HCT116 (cell line): Measurements from ENCODE around the gene ERICH3. TPM values are rescaled to one million over a fixed set of nuclear protein-coding genes. Genes with fewer than 3 reads are reported as not detected.

ENCODE experiments used
- ATAC-seq: fragments of 200-7000 bp; cut with Tn5 transposase; 2 replicates; pipeline ENCODE4 v1.9.1; 2020; ENCODE audit warnings: mild to moderate bottlenecking, moderate library complexity
- BruUV-seq: library from RNA; stranded (reverse); fragments of 400-500 nt; replicated peaks from 2 replicates; lab custom pipeline; 2021; lab: Mats Ljungman, UMichigan
- CTCF ChIA-PET: fragments of 300-600 bp; sonication (Branson Sonifier 250); formaldehyde crosslinking; loops from one replicate; lab custom pipeline; 2021; ENCODE audit warnings: antibody characterized with exemption; lab: Charles Lee
- POLR2A ChIA-PET: fragments of 300-600, 350-600 bp; sonication (Branson Sonifier 250); formaldehyde crosslinking; loops from one replicate; lab custom pipeline; 2021; ENCODE audit warnings: antibody characterized with exemption; lab: Charles Lee
- RAD21 ChIA-PET, 2 experiments: fragments of 300-600 bp; sonication (Branson Sonifier 250); formaldehyde crosslinking; loops; one replicate each; lab custom pipeline; 2023; ENCODE audit warnings: low total read pairs in 2 of 2; ENCODE audit not compliant: uncharacterized antibody in 2 of 2, unreplicated experiment in 2 of 2, low non-redundant PET in 1 of 2; lab: Charles Lee
- DNase-seq: peaks from one replicate; pipeline ENCODE4 v3.0.0-alpha.2; 2010; ENCODE audit warnings: low read depth, low spot score
- H2AFZ ChIP-seq: fragments of 200-600 bp; shearing (Covaris generic), sonication (generic); 2 replicates; pipeline ENCODE4 v1.6.1; 2017; ENCODE audit warnings: low read depth, mixed run types, mixed read lengths, antibody characterized with exemption, low read length; ENCODE audit not compliant: poor library complexity, severe bottlenecking
- H3K27ac ChIP-seq: 2 replicates; pipeline ENCODE4 v1.5.1; 2012; ENCODE audit warnings: low read depth, low read length
- H3K27me3 ChIP-seq: fragments of 200-600 bp; sonication (generic); 2 replicates; pipeline ENCODE4 v1.6.1; 2016; ENCODE audit warnings: mixed run types, low read length, mixed read lengths; ENCODE audit not compliant: insufficient read depth
- H3K36me3 ChIP-seq, 2 experiments: fragments of 200-500 bp in 1 of 2; fragments of 200-600 bp in 1 of 2; sonication (Bioruptor generic) in 1 of 2; sonication (generic) in 1 of 2; 2 replicates each; pipeline versions ENCODE4 v1.5.1 to v1.6.1; 2014 to 2016; ENCODE audit warnings: low read length in 2 of 2, inconsistent platforms in 1 of 2, mixed read lengths in 1 of 2, mixed run types in 1 of 2; ENCODE audit not compliant: insufficient read depth in 2 of 2, control insufficient read depth in 1 of 2
- H3K4me1 ChIP-seq, 2 experiments: fragments of 200-600 bp in 1 of 2; sonication (generic) in 1 of 2; 2 replicates each; pipeline versions ENCODE4 v1.5.1 to v1.6.1; 2012 to 2017; ENCODE audit warnings: low read length in 2 of 2, inconsistent platforms in 1 of 2, mild to moderate bottlenecking in 1 of 2, mixed read lengths in 1 of 2, mixed run types in 1 of 2, moderate library complexity in 1 of 2; ENCODE audit not compliant: insufficient read depth in 2 of 2, control insufficient read depth in 1 of 2
- H3K4me2 ChIP-seq: fragments of 200-600 bp; sonication (generic); 2 replicates; pipeline ENCODE4 v1.6.1; 2017; ENCODE audit warnings: mixed run types, low read length, mixed read lengths
- H3K4me3 ChIP-seq, 2 experiments: fragments of 200-600 bp in 1 of 2; sonication (generic) in 1 of 2; replicated peaks in 1 of 2; 2 replicates each; pipeline ENCODE4 v1.5.1; 2011 to 2016; ENCODE audit warnings: low read length in 2 of 2, control low read depth in 1 of 2, low read depth in 1 of 2, mild to moderate bottlenecking in 1 of 2, mixed read lengths in 1 of 2, mixed run types in 1 of 2
- H3K79me2 ChIP-seq: fragments of 200-600 bp; sonication (generic); 2 replicates; pipeline ENCODE4 v1.6.1; 2017; ENCODE audit warnings: mild to moderate bottlenecking, mixed run types, low read length, moderate library complexity, mixed read lengths; ENCODE audit not compliant: insufficient read depth
- H3K9ac ChIP-seq: fragments of 200-600 bp; sonication (generic); 2 replicates; pipeline ENCODE4 v1.6.1; 2016; ENCODE audit warnings: low read length, mixed read lengths
- H3K9me2 ChIP-seq: fragments of 200-600 bp; sonication (generic), shearing (Covaris generic); 2 replicates; pipeline ENCODE4 v1.6.1; 2017; ENCODE audit warnings: mixed run types, mild to moderate bottlenecking, moderate library complexity; ENCODE audit not compliant: insufficient read depth
- H3K9me3 ChIP-seq, 2 experiments: fragments of 200-500 bp in 1 of 2; fragments of 200-600 bp in 1 of 2; sonication (Bioruptor generic) in 1 of 2; sonication (generic) in 1 of 2; 2 replicates each; pipeline ENCODE4 v1.6.1; 2014 to 2017; ENCODE audit warnings: low read length in 2 of 2, mixed read lengths in 2 of 2, inconsistent platforms in 1 of 2, low read depth in 1 of 2, mild to moderate bottlenecking in 1 of 2, mixed run types in 1 of 2, moderate library complexity in 1 of 2; ENCODE audit not compliant: control insufficient read depth in 1 of 2, insufficient read depth in 1 of 2
- H4K20me1 ChIP-seq: fragments of 200-600 bp; sonication (generic), shearing (Covaris generic); 2 replicates; pipeline ENCODE4 v1.6.1; 2017; ENCODE audit warnings: mixed run types, mild to moderate bottlenecking, moderate library complexity; ENCODE audit not compliant: insufficient read depth
- CBX3 ChIP-seq: IDR thresholded peaks from 2 replicates; pipeline ENCODE4 v1.6.1; 2012; ENCODE audit warnings: low read depth
- CEBPB ChIP-seq: IDR thresholded peaks from 2 replicates; pipeline ENCODE4 v1.6.1; 2012; ENCODE audit warnings: low read depth
- EGR1 ChIP-seq: IDR thresholded peaks from 2 replicates; pipeline ENCODE4 v1.6.1; 2012; ENCODE audit warnings: low read depth
- ELF1 ChIP-seq: IDR thresholded peaks from 2 replicates; pipeline ENCODE4 v1.6.1; 2012; ENCODE audit warnings: low read depth, borderline replicate concordance
- EZH2 ChIP-seq: fragments of 200-600 bp; sonication (generic); IDR thresholded peaks from 2 replicates; pipeline ENCODE4 v1.6.1; 2017; ENCODE audit warnings: antibody characterized with exemption, mixed run types
- EZH2phosphoT487 ChIP-seq: fragments of 200-600 bp; IDR thresholded peaks from 2 replicates; pipeline ENCODE4 v1.6.1; 2018; ENCODE audit warnings: antibody characterized with exemption, borderline replicate concordance
- FOSL1 ChIP-seq: IDR thresholded peaks from 2 replicates; pipeline ENCODE4 v1.6.1; 2012; ENCODE audit warnings: low read depth
- JUND ChIP-seq: IDR thresholded peaks from 2 replicates; pipeline ENCODE4 v1.6.1; 2012
- POLR2A ChIP-seq: IDR thresholded peaks from 2 replicates; pipeline ENCODE4 v1.7.0; 2011; ENCODE audit warnings: borderline replicate concordance; ENCODE audit not compliant: insufficient read depth, insufficient read length; ENCODE audit errors: extremely low read depth
- POLR2AphosphoS5 ChIP-seq: IDR thresholded peaks from 2 replicates; pipeline ENCODE4 v1.6.1; 2011; ENCODE audit warnings: mild to moderate bottlenecking, low read depth, low read length, moderate library complexity
- RAD21 ChIP-seq: IDR thresholded peaks from 2 replicates; pipeline ENCODE4 v1.6.1; 2012; ENCODE audit warnings: low read depth, mild to moderate bottlenecking
- SIN3A ChIP-seq: IDR thresholded peaks from 2 replicates; pipeline ENCODE4 v1.6.1; 2012; ENCODE audit warnings: low read depth
- SP1 ChIP-seq: IDR thresholded peaks from 2 replicates; pipeline ENCODE4 v1.6.1; 2012; ENCODE audit warnings: low read depth
- TCF7L2 ChIP-seq: IDR thresholded peaks from 2 replicates; pipeline ENCODE4 v1.7.0; 2011; ENCODE audit warnings: borderline replicate concordance, inconsistent platforms; ENCODE audit not compliant: insufficient read depth, insufficient read length; ENCODE audit errors: extremely low read depth
- ZFX ChIP-seq: fragments of 450-650 bp; IDR thresholded peaks from 2 replicates; pipeline ENCODE4 v1.6.1; 2017
- ZNF274 ChIP-seq: fragments of 200-500 bp; sonication (Bioruptor generic); IDR thresholded peaks from 2 replicates; pipeline ENCODE4 v1.6.1; 2014; ENCODE audit warnings: mild to moderate bottlenecking, low read depth, low read length, inconsistent platforms
- intact Hi-C: fragments of 100-400 bp; cut with micrococcal nuclease; formaldehyde crosslinking; loops from 2 replicates; pipeline ENCODE4 v1.10.0; 2022
- total RNA-seq: library from RNA; stranded (reverse); gene quantifications from one replicate; pipeline ENCODE4 v1.2.1, GENCODE V29; 2021; ENCODE audit not compliant: unreplicated experiment
- TF ChIP-seq, protein P1 (sequence below): IDR thresholded peaks from 2 replicates; pipeline ENCODE4 v1.6.1; 2012
- TF ChIP-seq, protein P2 (sequence below): IDR thresholded peaks from 2 replicates; pipeline ENCODE4 v1.6.1; 2012; ENCODE audit warnings: low read depth
- TF ChIP-seq, protein P3 (sequence below), 3 experiments: fragments of 200-600 bp in 1 of 3; sonication (generic) in 1 of 3; IDR thresholded peaks in 2 of 3; conservative IDR thresholded peaks in 1 of 3; 2 replicates each; pipeline ENCODE4 v1.5.1; 2012 to 2017; ENCODE audit warnings: low read depth in 2 of 3, low read length in 2 of 3, antibody characterized with exemption in 1 of 3, borderline replicate concordance in 1 of 3, control low read depth in 1 of 3, mild to moderate bottlenecking in 1 of 3, mixed read lengths in 1 of 3, mixed run types in 1 of 3, moderate library complexity in 1 of 3; ENCODE audit not compliant: insufficient read depth in 1 of 3
- TF ChIP-seq, protein P4 (sequence below): IDR thresholded peaks from 2 replicates; pipeline ENCODE4 v1.6.1; 2011; ENCODE audit warnings: mild to moderate bottlenecking, low read length, moderate library complexity; ENCODE audit not compliant: insufficient replicate concordance; ENCODE audit errors: extremely low read depth

ERICH3 gene
- total RNA-seq, 1 experiment from 2014 or later = not detected

DNA sequence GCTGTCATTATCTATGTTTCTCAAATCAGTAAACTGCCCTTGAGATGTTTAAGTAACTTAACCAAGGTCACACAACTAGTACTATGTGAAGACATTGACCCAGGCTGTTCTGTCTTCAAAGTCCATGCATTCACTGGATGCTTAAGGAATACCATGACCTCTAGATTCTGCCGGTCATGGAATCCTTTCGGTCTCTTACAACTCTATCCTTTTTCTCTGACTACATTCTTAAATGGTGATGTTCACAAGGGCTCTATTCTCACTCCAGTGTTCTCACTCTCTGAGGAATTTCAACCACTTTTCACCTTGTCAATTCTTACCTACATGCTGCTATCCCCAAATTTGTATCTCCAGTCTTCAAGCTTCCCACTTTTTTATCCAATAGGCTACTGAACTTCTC lies 44.0 kb upstream of the ERICH3 start:
- Histone ChIP-seq H3K4me2 (no peak overlapping the region), H3K9me2 (no peaks in the 10 kb centered on the region), H3K9me3 (no peaks in the 10 kb centered on the region), H3K27me3 (no peaks in the 10 kb centered on the region), H3K9ac (no peak overlapping the region), H2AFZ (no peak overlapping the region), H3K79me2 (no peaks in the 10 kb centered on the region), H3K36me3 (peaks cover 6 to 8% of the 10 kb centered on the region in 2 experiments; a peak in 2 of 4 replicates), H3K4me1 (no peaks in the 10 kb centered on the region), H4K20me1 (no peaks in the 10 kb centered on the region), H3K4me3 (no peak overlapping the region), H3K27ac (no peak overlapping the region)
- BruUV-seq = no TSS peak
- ChIA-PET POLR2A (no interaction called here), RAD21 (no interaction called here), CTCF (no interaction called here)
- DNase-seq (no peak), ATAC-seq (no peak)
- intact Hi-C loops = no loop called here
- TF ChIP-seq CEBPB (no peak), POLR2A (no peak), POLR2AphosphoS5 (no peak), EZH2 (no peak), TCF7L2 (no peak), RAD21 (no peak), JUND (no peak), SIN3A (no peak), ZFX (no peak), SP1 (no peak), CBX3 (no peak), EZH2phosphoT487 (no peak), ELF1 (no peak), FOSL1 (no peak), EGR1 (no peak), ZNF274 (no peak)
- TF ChIP-seq, protein P1, sequence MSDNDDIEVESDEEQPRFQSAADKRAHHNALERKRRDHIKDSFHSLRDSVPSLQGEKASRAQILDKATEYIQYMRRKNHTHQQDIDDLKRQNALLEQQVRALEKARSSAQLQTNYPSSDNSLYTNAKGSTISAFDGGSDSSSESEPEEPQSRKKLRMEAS = no peak
- TF ChIP-seq, protein P2, sequence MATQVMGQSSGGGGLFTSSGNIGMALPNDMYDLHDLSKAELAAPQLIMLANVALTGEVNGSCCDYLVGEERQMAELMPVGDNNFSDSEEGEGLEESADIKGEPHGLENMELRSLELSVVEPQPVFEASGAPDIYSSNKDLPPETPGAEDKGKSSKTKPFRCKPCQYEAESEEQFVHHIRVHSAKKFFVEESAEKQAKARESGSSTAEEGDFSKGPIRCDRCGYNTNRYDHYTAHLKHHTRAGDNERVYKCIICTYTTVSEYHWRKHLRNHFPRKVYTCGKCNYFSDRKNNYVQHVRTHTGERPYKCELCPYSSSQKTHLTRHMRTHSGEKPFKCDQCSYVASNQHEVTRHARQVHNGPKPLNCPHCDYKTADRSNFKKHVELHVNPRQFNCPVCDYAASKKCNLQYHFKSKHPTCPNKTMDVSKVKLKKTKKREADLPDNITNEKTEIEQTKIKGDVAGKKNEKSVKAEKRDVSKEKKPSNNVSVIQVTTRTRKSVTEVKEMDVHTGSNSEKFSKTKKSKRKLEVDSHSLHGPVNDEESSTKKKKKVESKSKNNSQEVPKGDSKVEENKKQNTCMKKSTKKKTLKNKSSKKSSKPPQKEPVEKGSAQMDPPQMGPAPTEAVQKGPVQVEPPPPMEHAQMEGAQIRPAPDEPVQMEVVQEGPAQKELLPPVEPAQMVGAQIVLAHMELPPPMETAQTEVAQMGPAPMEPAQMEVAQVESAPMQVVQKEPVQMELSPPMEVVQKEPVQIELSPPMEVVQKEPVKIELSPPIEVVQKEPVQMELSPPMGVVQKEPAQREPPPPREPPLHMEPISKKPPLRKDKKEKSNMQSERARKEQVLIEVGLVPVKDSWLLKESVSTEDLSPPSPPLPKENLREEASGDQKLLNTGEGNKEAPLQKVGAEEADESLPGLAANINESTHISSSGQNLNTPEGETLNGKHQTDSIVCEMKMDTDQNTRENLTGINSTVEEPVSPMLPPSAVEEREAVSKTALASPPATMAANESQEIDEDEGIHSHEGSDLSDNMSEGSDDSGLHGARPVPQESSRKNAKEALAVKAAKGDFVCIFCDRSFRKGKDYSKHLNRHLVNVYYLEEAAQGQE = no peak
- TF ChIP-seq, protein P3, sequence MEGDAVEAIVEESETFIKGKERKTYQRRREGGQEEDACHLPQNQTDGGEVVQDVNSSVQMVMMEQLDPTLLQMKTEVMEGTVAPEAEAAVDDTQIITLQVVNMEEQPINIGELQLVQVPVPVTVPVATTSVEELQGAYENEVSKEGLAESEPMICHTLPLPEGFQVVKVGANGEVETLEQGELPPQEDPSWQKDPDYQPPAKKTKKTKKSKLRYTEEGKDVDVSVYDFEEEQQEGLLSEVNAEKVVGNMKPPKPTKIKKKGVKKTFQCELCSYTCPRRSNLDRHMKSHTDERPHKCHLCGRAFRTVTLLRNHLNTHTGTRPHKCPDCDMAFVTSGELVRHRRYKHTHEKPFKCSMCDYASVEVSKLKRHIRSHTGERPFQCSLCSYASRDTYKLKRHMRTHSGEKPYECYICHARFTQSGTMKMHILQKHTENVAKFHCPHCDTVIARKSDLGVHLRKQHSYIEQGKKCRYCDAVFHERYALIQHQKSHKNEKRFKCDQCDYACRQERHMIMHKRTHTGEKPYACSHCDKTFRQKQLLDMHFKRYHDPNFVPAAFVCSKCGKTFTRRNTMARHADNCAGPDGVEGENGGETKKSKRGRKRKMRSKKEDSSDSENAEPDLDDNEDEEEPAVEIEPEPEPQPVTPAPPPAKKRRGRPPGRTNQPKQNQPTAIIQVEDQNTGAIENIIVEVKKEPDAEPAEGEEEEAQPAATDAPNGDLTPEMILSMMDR (IDR thresholded peaks at IDR 0.05 in 2 of 3, conservative IDR thresholded peaks at IDR 0.05 in 1 of 3; ENCODE audit: borderline replicate concordance in 1 of 3, insufficient read depth in 1 of 3, low read depth in 2 of 3, low read length in 2 of 3) = no peak
- TF ChIP-seq, protein P4, sequence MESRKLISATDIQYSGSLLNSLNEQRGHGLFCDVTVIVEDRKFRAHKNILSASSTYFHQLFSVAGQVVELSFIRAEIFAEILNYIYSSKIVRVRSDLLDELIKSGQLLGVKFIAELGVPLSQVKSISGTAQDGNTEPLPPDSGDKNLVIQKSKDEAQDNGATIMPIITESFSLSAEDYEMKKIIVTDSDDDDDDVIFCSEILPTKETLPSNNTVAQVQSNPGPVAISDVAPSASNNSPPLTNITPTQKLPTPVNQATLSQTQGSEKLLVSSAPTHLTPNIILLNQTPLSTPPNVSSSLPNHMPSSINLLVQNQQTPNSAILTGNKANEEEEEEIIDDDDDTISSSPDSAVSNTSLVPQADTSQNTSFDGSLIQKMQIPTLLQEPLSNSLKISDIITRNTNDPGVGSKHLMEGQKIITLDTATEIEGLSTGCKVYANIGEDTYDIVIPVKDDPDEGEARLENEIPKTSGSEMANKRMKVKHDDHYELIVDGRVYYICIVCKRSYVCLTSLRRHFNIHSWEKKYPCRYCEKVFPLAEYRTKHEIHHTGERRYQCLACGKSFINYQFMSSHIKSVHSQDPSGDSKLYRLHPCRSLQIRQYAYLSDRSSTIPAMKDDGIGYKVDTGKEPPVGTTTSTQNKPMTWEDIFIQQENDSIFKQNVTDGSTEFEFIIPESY = no peak
